Ascending aorta (tissue), 2 donors: ENCODE results near the gene C1orf141. TPM values are rescaled to one million over a fixed set of nuclear protein-coding genes. Genes with fewer than 3 reads are reported as not detected.
A peak's percentile ranks its signal among the peaks of the same experiment; 100 is the strongest.
"Not testable (repeated sequence)": the region's sequence is repeated elsewhere in the genome, so short reads cannot be mapped to it uniquely, and the experiment has no call there.

Source experiments
- DNase-seq, 2 donors: peaks; one replicate each; pipeline ENCODE4 v3.0.0-alpha.2; 2019; ENCODE audit warnings: low spot score in 2 of 2
- H3K27ac ChIP-seq, 2 donors: fragments of 200-600 bp; sonication (generic); one replicate each; pipeline ENCODE4 v1.5.1; 2016 to 2017; ENCODE audit warnings: mild to moderate bottlenecking in 1 of 2
- H3K27me3 ChIP-seq: fragments of 200-600 bp; sonication (generic); one replicate; pipeline ENCODE4 v1.5.1; 2017
- H3K36me3 ChIP-seq, 2 donors: fragments of 200-600 bp; sonication (generic); one replicate each; pipeline ENCODE4 v1.5.1; 2016
- H3K4me1 ChIP-seq, 2 donors: fragments of 200-600 bp; sonication (generic); one replicate each; pipeline ENCODE4 v1.5.1; 2016 to 2017; ENCODE audit warnings: mild to moderate bottlenecking in 1 of 2
- H3K4me3 ChIP-seq, 2 donors: fragments of 200-600 bp; sonication (generic); one replicate each; pipeline ENCODE4 v1.5.1; 2016 to 2017; ENCODE audit warnings: mild to moderate bottlenecking in 1 of 2
- H3K9me3 ChIP-seq, 2 donors: fragments of 200-600 bp; sonication (generic); one replicate each; pipeline ENCODE4 v1.5.1; 2016
- CTCF ChIP-seq, 3 experiments: fragments of 200-600 bp in 2 of 3; fragments of 450-650 bp in 1 of 3; sonication (generic) in 2 of 3; IDR thresholded peaks; one replicate each; pipeline ENCODE4 v1.5.1; 2016 to 2019; ENCODE audit warnings: antibody characterized with exemption in 3 of 3, mild to moderate bottlenecking in 1 of 3, moderate library complexity in 1 of 3
- intact Hi-C: fragments of 100-400 bp; cut with DNase I; formaldehyde crosslinking; loops from one replicate; pipeline ENCODE4 v1.15.1; 2023
- total RNA-seq: library from RNA; depleted of rRNA; stranded (reverse); fragments of >200 nt; gene quantifications from one replicate; pipeline ENCODE4 v1.1.0, GENCODE V29; 2016

C1orf141 gene
- total RNA-seq, 1 donor from 2014 or later: not detected

- Histone ChIP-seq H3K4me3 (no peak overlapping the region), H3K9me3 (no peaks in the 10 kb centered on the region), H3K27me3 (no peaks in the 10 kb centered on the region), H3K27ac (no peak overlapping the region), H3K4me1 (peaks cover 0 to 3% of the 10 kb centered on the region in 2 donors), H3K36me3 (no peaks in the 10 kb centered on the region)
- TF ChIP-seq CTCF (IDR thresholded peaks at IDR 0.05): peak; percentile 67 to 84 (median 77)
- DNase-seq: peak in 1 of 2 donors; percentile 73
- intact Hi-C loops: loop anchor here (1.0 to 5.0 kb wide), 3 partner anchors 97 to 384 kb away; partner anchors contain the start of gene SLC35D1
Measured at GRCh38 chr1:67149179-67149770, 14.5 kb upstream of the C1orf141 start.

GRCh38 chr1:67148516-67149178 lies 13.9 kb upstream of the C1orf141 start:
- no peak for DNase-seq
- Histone ChIP-seq H3K36me3 (no peaks in the 10 kb centered on the region), H3K4me1 (peaks cover 0 to 3% of the 10 kb centered on the region in 2 donors), H3K4me3 (no peak overlapping the region), H3K27ac (no peak overlapping the region), H3K9me3 (no peaks in the 10 kb centered on the region), H3K27me3 (no peaks in the 10 kb centered on the region)
- TF ChIP-seq CTCF (IDR thresholded peaks at IDR 0.05): no peak
- intact Hi-C loops: loop anchor here (1.0 to 5.0 kb wide), 3 partner anchors 96 to 384 kb away; partner anchors contain the start of gene SLC35D1

- not testable (repeated sequence) for H3K9me3 ChIP-seq, H3K4me3 ChIP-seq, H3K27ac ChIP-seq, H3K4me1 ChIP-seq, H3K36me3 ChIP-seq, DNase-seq, H3K27me3 ChIP-seq
- intact Hi-C loops: loop anchor here (2.0 to 5.0 kb wide), 2 partner anchors 96 to 383 kb away; partner anchors contain the start of gene SLC35D1
Measured at GRCh38 chr1:67147973-67148372, 13.2 kb upstream of the C1orf141 start.

- TF ChIP-seq CTCF (IDR thresholded peaks at IDR 0.05): no peak
- intact Hi-C loops: loop anchor here (5.0 kb wide), 1 partner anchor 94 kb away; the partner anchor contains the start of gene SLC35D1
Measured at GRCh38 chr1:67146539-67146938, 11.8 kb upstream of the C1orf141 start.

GRCh38 chr1:67146101-67146500 lies 11.3 kb upstream of the C1orf141 start:
- Histone ChIP-seq H3K27ac (no peak overlapping the region), H3K36me3 (no peaks in the 10 kb centered on the region), H3K4me3 (no peak overlapping the region), H3K9me3 (no peaks in the 10 kb centered on the region), H3K4me1 (peaks cover 0 to 3% of the 10 kb centered on the region in 2 donors), H3K27me3 (no peaks in the 10 kb centered on the region)
- no peak for DNase-seq
- intact Hi-C loops: loop anchor here (5.0 kb wide), 1 partner anchor 94 kb away; the partner anchor contains the start of gene SLC35D1
- TF ChIP-seq CTCF (IDR thresholded peaks at IDR 0.05): no peak

More at GRCh38 chr1:67146539-67146938, 11.8 kb upstream of the C1orf141 start:
- DNase-seq: no peak
- H3K27ac ChIP-seq: no peak overlapping the region
- H3K4me3 ChIP-seq: no peak overlapping the region
- H3K9me3 ChIP-seq: no peaks in the 10 kb centered on the region
- no peaks in the 10 kb centered on the region for H3K27me3 ChIP-seq
- H3K4me1 ChIP-seq: peaks cover 0 to 3% of the 10 kb centered on the region in 2 donors
- no peaks in the 10 kb centered on the region for H3K36me3 ChIP-seq

GRCh38 chr1:67144696-67145095 lies 9.9 kb upstream of the C1orf141 start:
- TF ChIP-seq CTCF (IDR thresholded peaks at IDR 0.05): no peak
- H3K36me3 ChIP-seq: no peaks in the 10 kb centered on the region
- H3K4me3 ChIP-seq: no peak overlapping the region
- no peak overlapping the region for H3K27ac ChIP-seq
- DNase-seq: no peak
- no peaks in the 10 kb centered on the region for H3K9me3 ChIP-seq
- H3K27me3 ChIP-seq: no peaks in the 10 kb centered on the region
- intact Hi-C loops: loop anchor here (5.0 kb wide), 1 partner anchor 92 kb away; the partner anchor contains the start of gene SLC35D1
- peaks cover 0 to 3% of the 10 kb centered on the region in 2 donors for H3K4me1 ChIP-seq
